HG02884 (cell line): ENCODE data around the gene ZFPM1.

Experiments used
- ATAC-seq: cut with Tn5 transposase; IDR thresholded peaks from one replicate; pipeline ENCODE4 v1.9.1; 2021; ENCODE audit warnings: mild to moderate bottlenecking, moderate library complexity; ENCODE audit not compliant: unreplicated experiment

ZFPM1 gene

DNA sequence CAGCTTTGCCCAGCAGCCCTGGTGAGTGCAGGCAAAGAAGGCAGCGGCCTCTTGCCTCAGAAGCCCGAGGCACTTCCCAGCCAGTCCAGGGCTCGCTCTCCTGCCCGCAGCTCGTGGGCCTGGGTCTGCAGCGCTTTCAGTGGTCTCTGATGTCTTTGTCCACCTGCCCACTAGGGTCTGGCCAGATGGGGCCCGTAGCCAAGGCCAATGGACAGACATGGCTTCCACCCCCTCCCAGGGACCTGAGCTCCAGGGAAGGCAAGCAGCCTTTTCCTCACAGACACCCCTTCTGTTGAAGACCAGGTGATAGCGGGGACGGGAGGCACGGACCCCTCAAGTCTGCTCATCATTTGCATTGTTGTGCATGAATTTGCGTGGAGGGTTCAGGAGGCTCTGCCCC, 83.4 kb downstream of the ZFPM1 start:
- ATAC-seq, result no peak

DNA sequence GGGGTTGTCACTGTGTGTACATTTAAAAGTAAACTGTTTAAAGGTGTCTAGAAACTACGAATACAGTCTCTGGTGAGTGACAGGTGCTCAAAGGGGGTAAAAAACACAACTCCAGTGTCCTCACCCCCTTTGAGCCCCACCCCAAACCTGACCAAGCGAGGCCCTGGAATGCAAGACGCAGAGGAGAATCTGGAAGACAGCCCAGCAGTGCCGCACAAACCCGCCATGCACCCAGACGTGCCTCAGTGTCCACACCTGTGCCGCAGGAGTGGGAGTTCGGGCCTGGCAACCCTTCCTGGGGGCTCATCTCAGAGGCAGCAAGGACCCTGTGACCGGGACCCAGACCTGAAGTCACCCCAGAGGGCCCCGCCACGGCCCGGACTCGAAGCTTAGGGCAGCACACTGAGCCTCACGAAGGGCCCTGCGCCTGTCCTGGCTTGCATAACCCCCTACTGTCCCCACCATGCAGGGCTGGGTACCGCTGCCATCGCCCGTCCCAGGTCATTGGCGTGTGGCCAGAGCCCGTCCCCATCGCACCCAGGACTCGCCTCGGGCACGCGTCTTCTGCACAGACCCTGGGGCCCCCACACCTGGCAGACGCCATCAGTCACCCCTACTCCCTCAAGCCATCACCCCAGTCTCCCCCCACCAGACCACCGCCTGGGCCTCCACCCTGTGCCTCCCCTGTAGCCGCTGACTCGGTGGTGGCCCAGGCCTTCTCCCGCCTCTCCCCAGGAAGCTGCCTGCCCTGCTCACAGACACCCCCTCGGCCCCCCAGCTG, 84.1 kb downstream of the ZFPM1 start:
- ATAC-seq, result no peak

DNA sequence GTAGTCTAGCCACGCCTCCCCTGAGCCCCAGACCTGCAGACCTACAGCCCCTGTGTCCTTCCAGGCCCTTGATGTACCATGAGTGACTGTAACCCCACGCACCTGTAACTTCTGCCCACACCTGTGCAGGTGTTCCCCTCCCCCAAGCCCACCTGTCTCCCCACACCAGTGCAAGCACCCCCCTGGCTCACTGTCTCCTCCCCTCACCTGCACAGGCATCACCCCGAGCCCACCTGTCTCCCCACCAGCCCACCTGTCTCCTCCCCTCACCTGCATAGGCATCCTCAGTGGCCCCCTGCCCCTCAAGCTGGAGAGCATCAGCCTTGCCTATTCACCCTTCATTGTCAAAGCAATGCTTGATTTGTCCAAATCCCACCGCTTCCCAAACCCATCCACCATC, 84.8 kb downstream of the ZFPM1 start:
- no peak for ATAC-seq

DNA sequence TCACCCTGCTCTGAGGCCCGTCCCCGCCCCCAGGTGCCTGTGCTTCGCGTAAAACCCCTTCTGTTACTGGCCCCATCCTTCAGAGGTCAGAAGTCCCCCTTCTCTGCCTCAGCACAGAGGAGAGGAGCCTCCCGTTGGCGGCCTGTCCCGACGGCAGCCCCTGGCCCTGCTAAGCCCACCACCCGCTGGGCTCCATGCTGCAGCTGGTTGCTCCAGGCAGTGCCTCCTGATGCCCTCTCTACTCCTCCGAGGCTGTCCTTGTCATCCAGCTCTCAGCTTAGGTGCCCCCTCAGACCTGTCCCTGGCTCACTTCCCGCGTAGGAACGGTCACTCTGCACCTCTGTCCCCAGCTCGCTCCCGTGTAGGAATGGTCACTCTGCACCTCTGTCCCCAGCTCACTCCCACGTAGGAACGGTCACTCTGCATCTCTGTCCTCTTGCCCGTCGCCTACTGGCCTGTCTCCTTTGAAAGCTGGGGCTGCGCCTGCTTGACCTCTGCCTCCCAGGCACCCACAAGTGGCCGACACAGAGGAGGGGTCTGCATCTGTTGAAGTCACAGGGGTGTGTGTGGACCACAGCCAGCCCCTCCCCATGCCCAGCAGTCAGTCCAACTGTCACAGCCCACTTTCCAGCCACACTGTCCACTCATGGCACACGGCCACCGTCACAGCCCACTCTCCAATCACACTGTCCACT, 85.4 kb downstream of the ZFPM1 start:
- ATAC-seq, result no peak

DNA sequence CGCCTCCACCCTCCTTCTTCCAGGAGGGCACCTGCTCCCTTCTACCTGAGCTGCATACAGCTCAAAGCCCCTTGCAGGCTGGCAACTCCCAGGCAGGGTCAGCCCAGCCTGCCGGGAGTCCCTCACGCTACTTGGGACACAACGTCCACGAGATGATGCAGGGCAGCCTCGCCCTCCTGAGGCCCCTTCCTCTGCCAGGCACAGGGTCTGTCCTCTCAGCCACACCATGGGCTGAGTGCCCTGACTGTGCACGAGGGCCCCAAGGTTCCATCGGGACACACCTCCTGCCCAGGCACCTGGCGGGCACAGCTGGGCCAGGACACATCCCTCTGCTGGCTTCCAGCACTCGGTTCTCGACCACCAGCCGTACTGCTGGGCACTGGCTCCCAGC, 86.2 kb downstream of the ZFPM1 start:
- ATAC-seq, result no peak

DNA sequence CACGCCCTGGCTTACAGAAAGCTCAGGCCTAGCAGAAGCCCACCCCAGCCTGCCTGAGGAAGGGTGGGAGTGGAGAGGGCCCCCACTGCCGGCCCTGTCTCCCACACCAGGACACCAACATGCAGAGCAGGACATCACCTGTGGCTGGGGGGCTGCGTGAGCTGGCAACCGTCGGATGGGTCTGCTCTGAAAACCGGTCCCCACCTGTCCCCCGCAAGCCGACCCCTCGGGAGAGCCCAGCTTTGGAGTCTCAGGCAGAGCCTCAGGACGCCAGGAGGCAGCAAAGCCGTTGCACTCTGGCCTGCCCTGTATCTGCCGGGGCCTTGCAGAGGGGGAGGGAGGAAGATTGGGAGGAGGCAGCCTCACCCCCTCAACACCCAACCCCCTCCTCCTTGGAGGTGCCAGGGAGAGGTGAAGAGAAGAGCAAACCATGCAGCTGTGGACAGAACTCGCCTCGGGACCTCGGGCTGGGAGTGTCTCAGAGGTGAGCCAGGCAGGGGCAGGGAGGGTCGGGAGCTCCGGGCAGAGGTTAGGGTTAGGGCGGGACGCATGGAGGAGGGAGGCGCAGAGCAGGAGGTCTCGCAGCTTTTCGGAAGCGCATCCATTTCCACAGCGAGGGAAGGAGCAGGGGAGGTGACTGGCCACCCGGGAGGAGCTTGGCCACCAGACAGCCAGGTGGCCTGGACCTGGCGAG, 86.7 kb downstream of the ZFPM1 start:
- ATAC-seq, result no peak

DNA sequence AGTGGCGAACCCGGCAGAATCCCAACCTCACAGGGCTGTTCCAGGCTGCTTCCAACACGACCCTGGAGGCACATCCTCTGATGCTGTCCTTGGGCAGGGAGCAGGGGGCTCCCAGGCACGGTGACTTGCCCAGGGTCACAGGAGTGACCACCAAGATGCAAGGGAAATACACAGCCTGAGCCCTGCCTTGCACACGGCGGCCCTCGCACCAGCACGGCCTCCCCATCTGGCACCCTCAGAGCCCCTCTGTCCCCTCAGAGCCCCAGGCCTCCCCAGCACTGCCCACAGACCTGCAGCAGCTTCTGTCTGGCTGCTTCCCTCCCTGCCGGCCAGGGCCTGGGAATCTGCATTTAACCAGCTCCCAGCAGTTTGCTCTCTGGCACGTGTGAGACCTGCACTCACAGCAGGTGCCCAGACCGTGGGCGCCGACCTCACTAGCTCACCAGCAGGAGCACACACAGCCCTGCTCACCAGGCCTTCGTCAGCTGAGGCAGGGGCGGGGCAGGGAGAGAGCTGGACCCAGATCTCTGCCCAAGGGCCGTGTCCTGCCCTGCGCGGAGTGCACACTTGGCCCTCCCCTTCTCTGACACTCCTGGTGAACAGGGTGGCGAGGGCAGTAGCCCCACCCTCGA, 87.4 kb downstream of the ZFPM1 start:
- no peak for ATAC-seq

DNA sequence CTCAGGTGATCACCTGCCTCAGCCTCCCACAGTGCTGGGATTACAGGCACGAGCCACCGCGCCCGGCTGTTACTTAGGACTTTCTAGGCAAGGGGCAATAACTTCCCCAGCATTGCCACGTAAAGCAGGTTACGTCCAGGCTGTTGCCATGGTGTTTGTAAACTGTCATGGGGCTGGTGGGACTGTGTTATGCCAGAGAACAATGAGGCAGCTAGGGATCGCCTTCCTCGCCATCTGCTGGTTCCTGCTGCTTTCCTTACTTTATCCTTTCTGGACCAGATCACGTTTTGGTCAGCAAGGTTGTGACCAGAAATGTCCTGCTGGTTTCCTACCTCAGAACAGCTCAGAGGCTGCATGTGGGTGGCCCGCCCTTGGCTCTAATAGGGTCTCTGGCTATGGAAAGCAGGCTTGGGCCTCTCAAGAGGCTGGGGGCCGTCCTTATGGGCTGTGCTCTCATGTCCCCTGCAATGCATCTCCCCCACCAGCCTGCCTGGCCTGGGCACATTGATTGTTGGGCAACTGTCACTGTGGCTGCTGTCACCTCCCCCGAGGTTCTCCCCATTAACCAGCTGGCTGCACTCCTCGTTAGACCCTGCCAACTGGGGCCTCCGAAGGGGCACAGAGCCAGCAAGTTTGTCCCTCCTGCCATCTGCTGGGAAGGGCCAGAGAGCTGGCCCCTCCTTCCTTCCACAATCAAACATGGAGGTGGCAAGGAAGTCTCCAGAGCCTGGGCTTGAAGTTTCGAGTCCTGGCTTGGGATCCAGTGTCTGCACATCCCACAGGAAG, 88.9 kb downstream of the ZFPM1 start:
- no peak for ATAC-seq

DNA sequence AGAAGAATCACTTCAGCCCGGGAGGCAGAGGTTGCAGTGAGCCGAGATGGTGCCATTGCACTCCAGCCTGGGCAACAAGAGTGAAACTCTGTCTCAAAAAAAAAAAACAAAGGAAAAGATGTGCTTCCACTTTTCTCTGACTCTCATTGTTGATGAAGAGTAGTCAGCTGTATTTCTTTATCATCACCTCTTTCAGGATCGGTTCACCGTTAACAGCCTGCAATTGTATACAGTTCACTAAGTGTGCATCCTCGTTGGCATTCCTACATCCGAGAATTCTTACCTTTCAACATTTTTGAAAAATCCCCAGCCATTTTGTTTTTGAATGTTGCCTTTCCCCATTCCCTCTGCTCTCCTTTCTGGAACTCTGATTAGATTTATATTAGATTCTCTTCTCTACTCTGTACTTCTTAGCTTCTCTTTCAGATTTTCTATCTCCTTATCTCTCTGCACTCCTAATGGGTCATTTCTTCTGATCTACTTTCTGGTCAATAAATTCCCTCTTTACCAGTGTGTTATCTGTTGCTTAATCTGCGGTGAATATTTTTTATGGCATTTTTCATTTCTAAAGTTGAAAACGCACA, 90.2 kb downstream of the ZFPM1 start:
- ATAC-seq, result no peak

DNA sequence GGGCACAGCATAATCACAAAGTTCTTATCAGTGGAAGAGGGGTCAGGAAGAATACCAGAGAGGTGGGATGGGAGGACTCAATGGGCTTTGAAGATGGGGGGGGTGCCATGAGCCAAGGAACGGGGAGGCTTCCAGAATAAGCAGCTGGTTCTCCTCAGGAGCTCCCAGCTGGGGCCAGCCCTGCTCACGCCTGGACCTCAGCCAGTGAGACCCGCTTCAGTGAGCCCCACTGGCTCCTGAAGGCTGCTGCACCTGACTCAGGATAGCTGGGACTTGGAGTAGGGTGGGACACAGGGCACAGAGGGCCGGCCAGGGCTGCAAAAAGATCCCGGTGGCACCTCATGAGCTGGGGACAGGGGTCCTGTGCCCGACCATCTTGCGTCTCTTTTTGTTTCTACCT, 92.7 kb downstream of the ZFPM1 start:
- no peak for ATAC-seq

DNA sequence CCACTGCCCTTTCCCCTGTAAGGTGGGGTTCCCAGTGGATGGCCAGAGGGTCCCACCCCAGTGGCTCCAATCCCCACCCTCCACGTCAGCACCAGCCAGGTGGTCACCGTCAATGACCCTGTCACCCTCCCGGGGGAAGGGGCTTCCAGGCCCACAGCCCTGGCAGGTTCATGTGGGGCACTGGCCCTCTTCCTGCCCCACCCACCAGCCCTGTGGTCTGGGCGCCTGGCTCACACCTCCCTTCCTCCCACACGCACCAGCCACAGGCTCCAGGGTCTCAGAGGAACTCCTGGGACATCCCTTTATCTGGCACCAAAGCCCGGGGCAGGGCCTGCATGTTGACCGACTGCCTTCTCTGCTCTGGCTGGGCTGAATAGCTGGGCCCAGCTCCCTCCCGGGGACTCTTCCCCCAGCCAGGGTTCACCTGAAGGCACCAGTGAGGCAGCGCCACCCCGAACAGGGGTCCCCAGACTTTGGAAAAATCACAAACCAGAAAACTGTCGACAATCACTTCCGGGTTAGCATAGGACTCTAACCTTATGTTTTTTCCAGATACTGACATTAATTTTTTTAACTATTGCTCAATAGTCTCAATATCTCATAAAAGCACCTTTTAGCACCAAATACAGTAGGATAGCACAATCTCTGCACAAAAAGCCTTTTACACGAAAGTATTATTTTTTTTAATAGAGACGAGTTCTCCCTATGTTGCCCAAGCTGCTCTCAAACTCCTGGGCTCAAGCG, 95.2 kb downstream of the ZFPM1 start:
- no peak for ATAC-seq

DNA sequence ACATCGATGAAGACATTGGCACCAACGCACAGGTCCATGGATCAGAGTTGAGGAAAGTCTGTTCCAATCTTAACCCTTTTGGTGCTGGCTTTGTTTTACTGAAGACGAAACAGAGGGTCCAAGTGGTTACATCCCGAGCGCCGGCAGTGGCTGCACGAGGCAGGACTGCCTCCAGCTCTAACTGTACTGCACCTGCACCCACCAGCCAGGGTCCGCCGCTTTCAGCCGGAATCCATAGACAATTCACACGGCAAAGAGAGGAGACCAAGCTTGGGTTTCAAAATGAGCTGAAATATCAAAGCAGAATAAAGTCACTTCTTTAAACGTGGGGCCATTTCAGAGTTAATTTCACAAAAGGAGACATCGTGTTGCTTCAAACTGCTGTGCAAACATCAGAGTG, 95.9 kb downstream of the ZFPM1 start:
- no peak for ATAC-seq

DNA sequence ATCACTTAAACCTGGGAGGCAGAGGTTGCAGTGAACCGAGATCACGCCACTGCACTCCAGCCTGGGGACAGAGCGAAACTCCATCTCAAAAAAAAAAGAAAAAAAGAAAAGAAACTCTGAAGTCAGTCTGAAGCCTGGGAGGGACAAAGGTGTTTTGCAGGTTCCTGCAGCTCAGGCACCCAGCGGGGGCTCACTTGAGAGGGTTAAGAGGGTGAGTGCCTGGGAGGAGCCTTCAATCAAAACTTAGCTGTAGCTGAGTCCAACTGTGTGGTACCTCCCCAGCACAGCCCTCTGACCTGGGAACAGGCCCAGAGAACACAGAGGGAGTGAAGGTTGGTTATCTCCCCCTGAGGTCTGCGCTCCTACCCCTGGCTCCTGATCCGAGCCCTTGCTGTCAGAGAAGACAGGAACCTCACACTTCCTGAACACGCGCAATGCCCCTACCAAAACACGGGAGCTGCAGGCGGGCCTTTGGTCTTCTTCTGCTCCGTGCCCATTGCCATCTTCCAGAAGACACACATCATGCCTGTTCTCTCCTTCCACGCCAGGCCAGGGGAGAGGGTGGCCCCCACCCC, 96.7 kb downstream of the ZFPM1 start:
- no peak for ATAC-seq

DNA sequence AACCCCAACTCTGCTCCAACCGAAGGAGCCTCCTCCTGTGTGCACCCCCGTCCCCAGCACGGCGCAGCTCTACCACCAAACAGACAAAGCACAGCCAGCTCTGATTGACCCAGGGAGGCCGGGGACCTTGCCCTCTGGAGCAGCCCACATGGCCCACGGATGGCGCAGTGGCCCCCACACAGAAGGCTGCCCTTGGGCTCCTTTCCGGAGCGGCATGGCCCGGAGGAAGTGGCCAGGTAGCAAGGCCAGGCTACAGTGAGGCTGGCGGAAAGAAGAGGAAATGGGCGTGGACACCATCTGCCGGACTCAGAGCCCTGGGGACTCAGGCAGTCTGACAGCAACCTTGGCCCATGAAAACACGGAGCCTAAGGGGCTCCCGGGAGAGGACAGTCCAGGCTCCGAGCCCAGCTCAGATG, 97.2 kb downstream of the ZFPM1 start:
- no peak for ATAC-seq

DNA sequence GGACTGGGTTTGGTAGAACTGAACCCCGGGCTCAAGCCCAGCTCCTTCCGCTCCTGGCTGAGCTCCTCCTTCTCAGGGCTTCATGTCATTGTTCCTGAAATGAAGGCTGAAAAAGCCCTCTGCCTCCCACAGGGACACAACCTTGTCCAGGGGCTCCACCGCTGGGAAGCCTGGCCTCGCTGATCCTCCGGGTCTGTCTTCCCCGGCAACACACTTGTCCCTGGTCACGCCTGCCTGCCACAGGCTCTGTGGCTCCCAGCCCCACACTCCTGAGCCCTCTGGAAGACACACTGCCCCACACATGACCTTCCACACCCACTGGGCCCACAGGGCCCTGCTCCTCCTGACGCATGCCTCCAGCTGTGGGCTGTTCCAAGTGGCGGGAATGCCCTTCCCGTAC, 99.1 kb downstream of the ZFPM1 start:
- ATAC-seq, result no peak

DNA sequence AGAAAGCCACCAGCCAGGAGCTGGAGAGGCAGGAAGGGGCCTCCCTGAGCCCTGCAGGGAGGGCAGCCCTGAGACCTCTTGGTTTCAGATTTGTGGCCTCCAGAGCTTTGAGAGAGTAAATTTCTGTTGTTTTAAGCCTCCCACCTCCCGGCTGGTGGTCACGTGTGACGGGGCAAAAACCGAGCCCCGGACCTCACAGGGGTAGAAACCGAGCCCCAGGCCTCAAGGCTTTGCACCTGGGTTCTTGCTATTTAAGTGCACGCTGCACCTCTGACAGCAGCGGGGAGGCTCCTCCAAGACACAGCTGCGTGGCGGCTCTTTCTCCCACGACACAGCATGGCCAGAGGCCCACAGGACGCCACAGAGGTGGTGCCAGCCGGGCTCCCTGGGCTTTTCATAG, 99.7 kb downstream of the ZFPM1 start:
- no peak for ATAC-seq

DNA sequence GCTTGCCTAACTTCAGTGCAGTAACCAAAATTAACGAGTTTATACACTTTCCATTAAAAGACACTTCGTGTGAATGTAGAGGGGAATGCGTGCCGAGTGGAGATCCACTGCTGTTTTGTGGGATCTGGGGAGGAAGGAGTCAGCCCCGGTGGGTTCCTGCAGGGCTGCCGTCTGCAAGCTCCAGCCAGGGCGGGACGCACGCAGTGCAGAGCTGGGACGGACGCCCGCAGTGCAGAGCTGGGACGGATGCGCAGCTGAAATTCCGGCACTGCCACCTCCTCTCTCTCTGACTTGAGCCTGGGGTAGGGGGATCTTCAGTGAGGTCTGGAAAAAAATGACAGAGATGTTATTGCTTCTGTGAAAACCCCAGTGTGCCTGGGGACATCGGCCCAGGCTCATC, 100.7 kb downstream of the ZFPM1 start:
- no peak for ATAC-seq

DNA sequence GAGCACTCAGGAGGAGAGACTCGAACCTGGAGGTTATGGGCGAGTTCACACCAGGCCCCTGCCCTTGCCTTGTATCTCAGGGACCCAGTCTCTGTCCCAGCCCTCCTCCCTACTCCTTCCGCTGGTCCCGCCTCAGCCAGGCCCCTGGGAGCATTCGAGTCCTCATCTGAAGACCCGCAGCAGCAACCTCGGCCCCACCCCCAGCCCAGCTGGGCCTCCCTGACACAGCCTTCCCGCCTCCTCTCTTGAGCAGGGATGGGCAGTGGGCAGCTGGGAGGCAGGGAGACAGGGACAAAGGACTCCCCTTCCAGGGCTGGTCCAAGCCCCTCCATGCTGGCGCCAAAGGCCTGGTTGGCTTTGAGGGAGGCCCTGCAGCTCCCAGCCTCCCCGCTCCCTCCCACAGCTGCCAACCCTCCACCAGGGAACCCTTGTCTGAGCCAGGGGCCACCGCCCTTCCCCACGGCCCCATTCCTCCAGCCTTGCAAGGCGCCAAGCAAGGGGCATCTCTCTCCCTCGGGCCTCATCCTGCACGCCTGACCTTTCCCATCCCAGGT, 101.7 kb downstream of the ZFPM1 start:
- no peak for ATAC-seq
